ENCODE measurements around the gene ANK2.

DNA sequence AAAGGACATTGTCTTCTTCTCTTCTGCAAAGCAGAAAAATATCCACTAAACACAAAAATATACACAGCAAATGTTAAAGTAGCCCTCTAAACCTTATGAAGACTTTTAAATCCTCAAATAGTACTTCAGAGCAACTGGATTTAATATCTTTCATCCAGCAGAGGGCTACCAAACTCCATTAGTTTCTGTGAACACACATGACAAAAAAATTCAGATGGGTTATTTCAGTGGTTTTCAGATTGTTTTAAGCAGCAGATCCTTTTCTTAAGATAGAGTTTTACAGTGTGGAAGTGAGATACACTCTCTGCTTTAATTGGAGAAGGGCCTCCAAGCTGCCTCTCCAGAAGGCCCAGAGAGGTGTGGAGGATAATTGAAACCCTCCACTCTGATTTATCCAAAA lies 56.7 kb downstream of the ANK2 start:
- TF ChIP-seq CTCF (IDR thresholded peaks at IDR 0.05; ENCODE audit: low read length) (no peak), EZH2 (IDR thresholded peaks at IDR 0.05; ENCODE audit: borderline replicate concordance, low read length) (no peak)

Measured in OCI-LY1 (cell line).